ENCODE measurements around the gene PDCD11. TPM values are rescaled to one million over a fixed set of nuclear protein-coding genes. Genes with fewer than 3 reads are reported as not detected.
A peak's percentile ranks its signal among the peaks of the same experiment; 100 is the strongest.

PDCD11 gene
- total RNA-seq, 1 experiment from 2014 or later: 78.8 TPM

GRCh38 chr10:103492655-103493261 lies 96.3 kb downstream of the PDCD11 start:
- POLR2A ChIA-PET: interaction anchor here (0.6 kb wide), 1 partner anchor 986 kb away, joined by 3 read pairs; no protein-coding TSS in a partner anchor
- no peak for ATAC-seq
- no peak overlapping the region for H3K27ac Mint-ChIP-seq

More at GRCh38 chr10:103492655-103493261, 96.3 kb downstream of the PDCD11 start:
- Mint-ChIP-seq H3K9me3 (no peaks in the 10 kb centered on the region), H3K27me3 (ENCODE audit: low read depth) (peaks cover 59% of the 10 kb centered on the region), H3K4me1 (peaks cover 9% of the 10 kb centered on the region), H3K36me3 (no peaks in the 10 kb centered on the region), H3K4me3 (peak overlapping the region; percentile 79)
- DNase-seq (ENCODE audit: low spot score): no peak
- CTCF ChIA-PET: interaction anchor here (0.5 to 3.4 kb wide), 12 partner anchors 8 to 194 kb away, joined by 3 to 30 read pairs (median 4); partner anchors contain the start of gene CALHM2
- no peak for TF ChIP-seq JAZF1 (CRISPR knock-in tag; IDR thresholded peaks at IDR 0.05)
- no peak for TF ChIP-seq AFF4 (CRISPR knock-in tag; IDR thresholded peaks at IDR 0.05; ENCODE audit: borderline replicate concordance)
- no peak for TF ChIP-seq IRF2 (CRISPR knock-in tag; IDR thresholded peaks at IDR 0.05; ENCODE audit: borderline replicate concordance, low read depth)
- TF ChIP-seq PRDM15 (CRISPR knock-in tag; IDR thresholded peaks at IDR 0.05): no peak
- TF ChIP-seq ZNF396 (CRISPR knock-in tag; IDR thresholded peaks at IDR 0.05; ENCODE audit: borderline replicate concordance): no peak
- no peak for TF ChIP-seq AR (CRISPR knock-in tag; IDR thresholded peaks at IDR 0.05)
- TF ChIP-seq ZNF671 (CRISPR knock-in tag; IDR thresholded peaks at IDR 0.05): no peak
- TF ChIP-seq SP1 (CRISPR knock-in tag; conservative IDR thresholded peaks at IDR 0.05): no peak
- TF ChIP-seq ZNF512 (CRISPR knock-in tag; IDR thresholded peaks at IDR 0.05; ENCODE audit: borderline replicate concordance): no peak
- no peak for TF ChIP-seq RELA (CRISPR knock-in tag; IDR thresholded peaks at IDR 0.05; ENCODE audit: borderline replicate concordance)
- no peak for TF ChIP-seq PRRX2 (CRISPR knock-in tag; IDR thresholded peaks at IDR 0.05)
- no peak for TF ChIP-seq NFATC4 (CRISPR knock-in tag; IDR thresholded peaks at IDR 0.05)
- TF ChIP-seq GTF2I (CRISPR knock-in tag; conservative IDR thresholded peaks at IDR 0.05): no peak
- TF ChIP-seq ZNF263 (CRISPR knock-in tag; IDR thresholded peaks at IDR 0.05; ENCODE audit: low read depth): no peak
- no peak for TF ChIP-seq ZNF121 (CRISPR knock-in tag; IDR thresholded peaks at IDR 0.05)
- TF ChIP-seq OVOL2 (CRISPR knock-in tag; IDR thresholded peaks at IDR 0.05; ENCODE audit: borderline replicate concordance): no peak
- no peak for TF ChIP-seq RORB (CRISPR knock-in tag; IDR thresholded peaks at IDR 0.05)
